Measurements from ENCODE around the gene CCNA2.

CCNA2 gene

GRCh38 chr4:121801715-121802075 is 22.0 kb downstream of the CCNA2 start:
- no peak for DNase-seq

GRCh38 chr4:121800961-121801714 is 22.5 kb downstream of the CCNA2 start, which contains the start of gene EXOSC9:
TSS of gene EXOSC9 (plus strand) at chr4:121801323. CDS start at chr4:121801425, 102 bp downstream.
- peak; percentile 33 to 96 (median 86) for DNase-seq

GRCh38 chr4:121800638-121800960 is 23.1 kb downstream of the CCNA2 start:
- DNase-seq, result no peak

- DNase-seq, result no peak
These were observed 23.7 kb downstream of the CCNA2 start for GRCh38 chr4:121799867-121800501.

GRCh38 chr4:121799208-121799823 is 24.4 kb downstream of the CCNA2 start:
- DNase-seq, result no peak

- no peak for DNase-seq
These were observed 27.4 kb downstream of the CCNA2 start for GRCh38 chr4:121796283-121796682.

GRCh38 chr4:121794505-121795188 is 29.0 kb downstream of the CCNA2 start:
- no peak for DNase-seq

GRCh38 chr4:121792966-121793365 is 30.7 kb downstream of the CCNA2 start:
- no peak for DNase-seq

- no peak for DNase-seq
These were observed 32.2 kb downstream of the CCNA2 start for GRCh38 chr4:121791481-121791880.

- DNase-seq, result no peak
These were observed 32.7 kb downstream of the CCNA2 start for GRCh38 chr4:121790976-121791375.

- DNase-seq, result no peak
These were observed 33.5 kb downstream of the CCNA2 start for GRCh38 chr4:121789960-121790829.

GRCh38 chr4:121789455-121789854 is 34.2 kb downstream of the CCNA2 start:
- no peak for DNase-seq

GRCh38 chr4:121788896-121789295 is 34.8 kb downstream of the CCNA2 start:
- no peak for DNase-seq

- DNase-seq, result no peak
These were observed 37.5 kb downstream of the CCNA2 start for GRCh38 chr4:121786221-121786620.

- no peak for DNase-seq
These were observed 38.2 kb downstream of the CCNA2 start for GRCh38 chr4:121785479-121785878.

- no peak for DNase-seq
These were observed 38.7 kb downstream of the CCNA2 start for GRCh38 chr4:121784975-121785374.

GRCh38 chr4:121784401-121784800 is 39.3 kb downstream of the CCNA2 start:
- no peak for DNase-seq

- DNase-seq, result no peak
These were observed 40.5 kb downstream of the CCNA2 start for GRCh38 chr4:121783210-121783609.

- no peak for DNase-seq
These were observed 44.6 kb downstream of the CCNA2 start for GRCh38 chr4:121778991-121779628.

- DNase-seq, result no peak
These were observed 46.1 kb downstream of the CCNA2 start for GRCh38 chr4:121777625-121778024.

GRCh38 chr4:121776610-121777401 is 46.9 kb downstream of the CCNA2 start:
- no peak for DNase-seq
